ENCODE data around the gene SPATA16.

- TF ChIP-seq, protein P1, sequence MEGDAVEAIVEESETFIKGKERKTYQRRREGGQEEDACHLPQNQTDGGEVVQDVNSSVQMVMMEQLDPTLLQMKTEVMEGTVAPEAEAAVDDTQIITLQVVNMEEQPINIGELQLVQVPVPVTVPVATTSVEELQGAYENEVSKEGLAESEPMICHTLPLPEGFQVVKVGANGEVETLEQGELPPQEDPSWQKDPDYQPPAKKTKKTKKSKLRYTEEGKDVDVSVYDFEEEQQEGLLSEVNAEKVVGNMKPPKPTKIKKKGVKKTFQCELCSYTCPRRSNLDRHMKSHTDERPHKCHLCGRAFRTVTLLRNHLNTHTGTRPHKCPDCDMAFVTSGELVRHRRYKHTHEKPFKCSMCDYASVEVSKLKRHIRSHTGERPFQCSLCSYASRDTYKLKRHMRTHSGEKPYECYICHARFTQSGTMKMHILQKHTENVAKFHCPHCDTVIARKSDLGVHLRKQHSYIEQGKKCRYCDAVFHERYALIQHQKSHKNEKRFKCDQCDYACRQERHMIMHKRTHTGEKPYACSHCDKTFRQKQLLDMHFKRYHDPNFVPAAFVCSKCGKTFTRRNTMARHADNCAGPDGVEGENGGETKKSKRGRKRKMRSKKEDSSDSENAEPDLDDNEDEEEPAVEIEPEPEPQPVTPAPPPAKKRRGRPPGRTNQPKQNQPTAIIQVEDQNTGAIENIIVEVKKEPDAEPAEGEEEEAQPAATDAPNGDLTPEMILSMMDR (IDR thresholded peaks at IDR 0.05): no peak
- TF ChIP-seq EZH2 (IDR thresholded peaks at IDR 0.05; ENCODE audit: borderline replicate concordance, insufficient read depth, low read depth, low read length, poor library complexity, severe bottlenecking): no peak
These were observed 85.7 kb downstream of the SPATA16 start for GRCh38 chr3:173055228-173055933.

All from B cell (primary cell).